Thoracic aorta (tissue), 2 donors: ENCODE data around the gene MMP24. TPM values are rescaled to one million over a fixed set of nuclear protein-coding genes. Genes with fewer than 3 reads are reported as not detected.

Experiments
- ATAC-seq: fragments of 150-250 bp; one replicate; pipeline ENCODE4 v1.8.0; 2017; ENCODE audit warnings: low read depth; ENCODE audit not compliant: insufficient number of reproducible peaks, low FRiP score
- DNase-seq: peaks from one replicate; pipeline ENCODE4 v3.0.0-alpha.2; 2020; ENCODE audit warnings: low spot score
- H3K27ac ChIP-seq, 2 donors: fragments of 200-600 bp; sonication (generic); 1 replicate in 1 of 2; 2 replicates in 1 of 2; pipeline ENCODE4 v1.5.1; 2016; ENCODE audit warnings: mild to moderate bottlenecking in 2 of 2, moderate library complexity in 2 of 2
- H3K27me3 ChIP-seq: fragments of 200-600 bp; sonication (generic); replicated peaks from 2 replicates; pipeline ENCODE4 v1.6.0; 2016; ENCODE audit warnings: mild to moderate bottlenecking; ENCODE audit not compliant: insufficient read depth
- H3K36me3 ChIP-seq: fragments of 200-600 bp; sonication (generic); one replicate; pipeline ENCODE4 v1.5.1; 2016
- H3K4me1 ChIP-seq, 2 donors: fragments of 200-600 bp; sonication (generic); 1 replicate in 1 of 2; 2 replicates in 1 of 2; pipeline versions ENCODE4 v1.5.1 to v1.6.0; 2016; ENCODE audit warnings: low read depth in 2 of 2, mild to moderate bottlenecking in 1 of 2; ENCODE audit not compliant: control insufficient read depth in 1 of 2
- H3K4me3 ChIP-seq: fragments of 200-600 bp; sonication (generic); 2 replicates; pipeline ENCODE4 v1.5.1; 2016; ENCODE audit warnings: mild to moderate bottlenecking
- H3K9me3 ChIP-seq: fragments of 200-600 bp; sonication (generic); 2 replicates; pipeline ENCODE4 v1.5.1; 2016
- CTCF ChIP-seq: fragments of 200-600 bp; sonication (generic); IDR thresholded peaks from one replicate; pipeline ENCODE4 v1.5.1; 2019; ENCODE audit warnings: antibody characterized with exemption
- total RNA-seq, 2 donors: library from RNA; depleted of rRNA; stranded (reverse); fragments of >200 nt; gene quantifications; one replicate each; pipeline versions ENCODE4 v1.1.0 to v1.2.3, GENCODE V29; 2016

MMP24 gene
- total RNA-seq, 2 donors from 2014 or later: 0.27 to 0.71 TPM

- Histone ChIP-seq H3K9me3 (no peaks in the 10 kb centered on the region), H3K4me1 (peaks cover 32 to 40% of the 10 kb centered on the region in 2 donors), H3K27me3 (no peaks in the 10 kb centered on the region), H3K27ac (peak overlapping the region; percentile 78 to 83), H3K36me3 (no peaks in the 10 kb centered on the region), H3K4me3 (no peak overlapping the region)
- no peak for TF ChIP-seq CTCF
- DNase-seq (peak; percentile 38), ATAC-seq (peak; percentile 32)
Observed at GRCh38 chr20:35305682-35306556, 79.4 kb downstream of the MMP24 start.

- H3K9me3 ChIP-seq: no peaks in the 10 kb centered on the region
- no peaks in the 10 kb centered on the region for H3K36me3 ChIP-seq
- H3K27ac ChIP-seq: peak overlapping the region; percentile 78 to 83
- DNase-seq (no peak), ATAC-seq (no peak)
- no peaks in the 10 kb centered on the region for H3K27me3 ChIP-seq
- H3K4me3 ChIP-seq: no peak overlapping the region
- peaks cover 32 to 40% of the 10 kb centered on the region in 2 donors for H3K4me1 ChIP-seq
- peak; percentile 46 for TF ChIP-seq CTCF
Observed at GRCh38 chr20:35306931-35307517, 80.5 kb downstream of the MMP24 start.

GRCh38 chr20:35307666-35308653 lies 81.5 kb downstream of the MMP24 start:
- no peaks in the 10 kb centered on the region for H3K27me3 ChIP-seq
- DNase-seq (peak; percentile 35), ATAC-seq (peak; percentile 18)
- no peak for TF ChIP-seq CTCF
- no peaks in the 10 kb centered on the region for H3K36me3 ChIP-seq
- no peaks in the 10 kb centered on the region for H3K9me3 ChIP-seq
- H3K4me1 ChIP-seq: peaks cover 32 to 40% of the 10 kb centered on the region in 2 donors
- no peak overlapping the region for H3K4me3 ChIP-seq
- peak overlapping the region; percentile 78 to 83 for H3K27ac ChIP-seq

- Histone ChIP-seq H3K4me3 (no peak overlapping the region), H3K27ac (no peak overlapping the region), H3K4me1 (peaks cover 27% of the 10 kb centered on the region in 2 donors), H3K27me3 (no peaks in the 10 kb centered on the region), H3K36me3 (no peaks in the 10 kb centered on the region), H3K9me3 (no peaks in the 10 kb centered on the region)
- DNase-seq (no peak), ATAC-seq (no peak)
- TF ChIP-seq CTCF: no peak
Observed at GRCh38 chr20:35311409-35311808, 84.9 kb downstream of the MMP24 start.
